ENCODE measurements around the gene INCENP. TPM values are rescaled to one million over a fixed set of nuclear protein-coding genes. Genes with fewer than 3 reads are reported as not detected.

Gene INCENP
- total and polyA plus RNA-seq, 2 of the 13 experiments (the other 11 are each of a cell fraction or from before 2014, with no cell fraction given), result 14.1 to 37.3 TPM

GRCh38 chr11:62124186-62125113 is 639 bp downstream of the INCENP start:
- Histone ChIP-seq H3K4me3 (replicated peaks in 1 of 3; ENCODE audit: insufficient read depth in 1 of 3, low read depth in 2 of 3, low read length in 3 of 3) (peak overlapping the region; percentile 72 to 99 (median 87)), H3K9ac (ENCODE audit: insufficient read depth, low read depth, low read length) (peak overlapping the region; percentile 85), H3K79me2 (ENCODE audit: insufficient read depth, low read length) (peaks cover 47% of the 10 kb centered on the region), H3K4me2 (ENCODE audit: low read depth, low read length) (peak overlapping the region; percentile 89), H3K4me1 (ENCODE audit: insufficient read depth, low read length) (peaks cover 42% of the 10 kb centered on the region), H3K9me3 (ENCODE audit: low read length) (no peaks in the 10 kb centered on the region), H3K27ac (ENCODE audit: extremely low read length, insufficient read depth, low read length) (peak overlapping the region; percentile 71), H2AFZ (ENCODE audit: low read length) (peak overlapping the region; percentile 17), H3K36me3 (replicated peaks in 1 of 2; ENCODE audit: control insufficient read depth in 1 of 2, insufficient read depth in 2 of 2, low read length in 2 of 2) (peaks cover 6 to 19% of the 10 kb centered on the region in 2 experiments; a peak in 4 of 5 replicates), H3K27me3 (ENCODE audit: control insufficient read depth in 1 of 2, insufficient read depth in 2 of 2, low read length in 2 of 2) (no peaks in the 10 kb centered on the region; a peak in 1 of 5 replicates), H4K20me1 (ENCODE audit: insufficient read depth, low read length) (no peaks in the 10 kb centered on the region)
- BruUV-seq (replicated peaks), result TSS peak; percentile 65
- ATAC-seq (peak; percentile 70), FAIRE-seq (no peak), DNase-seq (ENCODE audit: low spot score) (peak; percentile 37)
- in situ Hi-C loops (cut with HindIII; ENCODE audit: extremely low pct_ligation_motif_present, low pct_unique_long_range_greater_than_20kb) (no loop called here), intact Hi-C loops (cut with micrococcal nuclease; ENCODE audit: unreplicated experiment) (no loop called here)
- 4% methylated on average over 13 of the region's 39 CpGs for WGBS (ENCODE audit: low lambda C conversion rate)
- CTCF ChIA-PET (ENCODE audit: low intra/inter-chr PET ratio, low total read pairs), result no interaction called here
- POLR2A ChIA-PET, result interaction anchor here (0.6 to 1.9 kb wide), 3 partner anchors 12 to 309 kb away, joined by 3 to 8 read pairs (median 7); no protein-coding TSS in a partner anchor
- TF ChIP-seq PATZ1 (CRISPR knock-in tag; IDR thresholded peaks at IDR 0.05) (peak; percentile 41; the same call in 1 of the 2 replicates), YY1 (IDR thresholded peaks at IDR 0.05; ENCODE audit: insufficient read depth, insufficient replicate concordance, low read depth, low read length) (no peak), ZNF317 (CRISPR knock-in tag; IDR thresholded peaks at IDR 0.05) (0 out of 2 replicates have a peak, but pooled peaks have one; percentile 17), SRSF9 (IDR thresholded peaks at IDR 0.05; ENCODE audit: borderline replicate concordance, insufficient read depth, low read depth, low read length, poor library complexity, severe bottlenecking) (no peak), IKZF4 (CRISPR knock-in tag; IDR thresholded peaks at IDR 0.05; ENCODE audit: borderline replicate concordance, low read depth, not compliant biosample characterization) (peak; percentile 68), ZNF616 (CRISPR knock-in tag; IDR thresholded peaks at IDR 0.05; ENCODE audit: low read depth) (peak; percentile 50; the same call in 1 of the 2 replicates), CBX5 (CRISPR knock-in tag; IDR thresholded peaks at IDR 0.05; ENCODE audit: borderline replicate concordance) (no peak), ZNF740 (CRISPR knock-in tag; IDR thresholded peaks at IDR 0.05) (no peak), ZNF703 (CRISPR knock-in tag; IDR thresholded peaks at IDR 0.05; ENCODE audit: borderline replicate concordance) (peak; percentile 70; the same call in 1 of the 2 replicates), SALL2 (CRISPR knock-in tag; IDR thresholded peaks at IDR 0.05) (no peak), KLF9 (CRISPR knock-in tag; IDR thresholded peaks at IDR 0.05; ENCODE audit: low read depth) (no peak), ZFP82 (CRISPR knock-in tag; IDR thresholded peaks at IDR 0.05; ENCODE audit: borderline replicate concordance) (no peak), HES4 (CRISPR knock-in tag; IDR thresholded peaks at IDR 0.05; ENCODE audit: borderline replicate concordance) (no peak), ONECUT2 (CRISPR knock-in tag; IDR thresholded peaks at IDR 0.05) (no peak), HNRNPH1 (optimal IDR thresholded peaks at IDR 0.05; ENCODE audit: low read depth, low read length) (no peak), CBX2 (IDR thresholded peaks at IDR 0.05; ENCODE audit: low read depth, low read length) (no peak), CBX2 (CRISPR knock-in tag; IDR thresholded peaks at IDR 0.05; ENCODE audit: low read depth) (no peak), NR2C2 (CRISPR knock-in tag; IDR thresholded peaks at IDR 0.05; ENCODE audit: borderline replicate concordance) (no peak), CHD2 (IDR thresholded peaks at IDR 0.05; ENCODE audit: low read depth, low read length) (no peak)

All from HepG2 (cell line).